Measurements from ENCODE around the gene CENPT. TPM values are rescaled to one million over a fixed set of nuclear protein-coding genes. Genes with fewer than 3 reads are reported as not detected.
A peak's percentile ranks its signal among the peaks of the same experiment; 100 is the strongest.

Gene CENPT
- total and polyA plus RNA-seq, 2 of the 13 experiments (the other 11 are each of a cell fraction or from before 2014, with no cell fraction given) = 40.9 to 43.3 TPM

- TF ChIP-seq, protein P1, sequence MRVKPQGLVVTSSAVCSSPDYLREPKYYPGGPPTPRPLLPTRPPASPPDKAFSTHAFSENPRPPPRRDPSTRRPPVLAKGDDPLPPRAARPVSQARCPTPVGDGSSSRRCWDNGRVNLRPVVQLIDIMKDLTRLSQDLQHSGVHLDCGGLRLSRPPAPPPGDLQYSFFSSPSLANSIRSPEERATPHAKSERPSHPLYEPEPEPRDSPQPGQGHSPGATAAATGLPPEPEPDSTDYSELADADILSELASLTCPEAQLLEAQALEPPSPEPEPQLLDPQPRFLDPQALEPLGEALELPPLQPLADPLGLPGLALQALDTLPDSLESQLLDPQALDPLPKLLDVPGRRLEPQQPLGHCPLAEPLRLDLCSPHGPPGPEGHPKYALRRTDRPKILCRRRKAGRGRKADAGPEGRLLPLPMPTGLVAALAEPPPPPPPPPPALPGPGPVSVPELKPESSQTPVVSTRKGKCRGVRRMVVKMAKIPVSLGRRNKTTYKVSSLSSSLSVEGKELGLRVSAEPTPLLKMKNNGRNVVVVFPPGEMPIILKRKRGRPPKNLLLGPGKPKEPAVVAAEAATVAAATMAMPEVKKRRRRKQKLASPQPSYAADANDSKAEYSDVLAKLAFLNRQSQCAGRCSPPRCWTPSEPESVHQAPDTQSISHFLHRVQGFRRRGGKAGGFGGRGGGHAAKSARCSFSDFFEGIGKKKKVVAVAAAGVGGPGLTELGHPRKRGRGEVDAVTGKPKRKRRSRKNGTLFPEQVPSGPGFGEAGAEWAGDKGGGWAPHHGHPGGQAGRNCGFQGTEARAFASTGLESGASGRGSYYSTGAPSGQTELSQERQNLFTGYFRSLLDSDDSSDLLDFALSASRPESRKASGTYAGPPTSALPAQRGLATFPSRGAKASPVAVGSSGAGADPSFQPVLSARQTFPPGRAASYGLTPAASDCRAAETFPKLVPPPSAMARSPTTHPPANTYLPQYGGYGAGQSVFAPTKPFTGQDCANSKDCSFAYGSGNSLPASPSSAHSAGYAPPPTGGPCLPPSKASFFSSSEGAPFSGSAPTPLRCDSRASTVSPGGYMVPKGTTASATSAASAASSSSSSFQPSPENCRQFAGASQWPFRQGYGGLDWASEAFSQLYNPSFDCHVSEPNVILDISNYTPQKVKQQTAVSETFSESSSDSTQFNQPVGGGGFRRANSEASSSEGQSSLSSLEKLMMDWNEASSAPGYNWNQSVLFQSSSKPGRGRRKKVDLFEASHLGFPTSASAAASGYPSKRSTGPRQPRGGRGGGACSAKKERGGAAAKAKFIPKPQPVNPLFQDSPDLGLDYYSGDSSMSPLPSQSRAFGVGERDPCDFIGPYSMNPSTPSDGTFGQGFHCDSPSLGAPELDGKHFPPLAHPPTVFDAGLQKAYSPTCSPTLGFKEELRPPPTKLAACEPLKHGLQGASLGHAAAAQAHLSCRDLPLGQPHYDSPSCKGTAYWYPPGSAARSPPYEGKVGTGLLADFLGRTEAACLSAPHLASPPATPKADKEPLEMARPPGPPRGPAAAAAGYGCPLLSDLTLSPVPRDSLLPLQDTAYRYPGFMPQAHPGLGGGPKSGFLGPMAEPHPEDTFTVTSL (CRISPR knock-in tag; IDR thresholded peaks at IDR 0.05; ENCODE audit: borderline replicate concordance) = no peak
- TF ChIP-seq MATR3 (CRISPR knock-in tag; IDR thresholded peaks at IDR 0.05) (no peak), CEBPG (CRISPR knock-in tag; IDR thresholded peaks at IDR 0.05) (no peak), RXRA (CRISPR knock-in tag; IDR thresholded peaks at IDR 0.05) (no peak), GFI1 (CRISPR knock-in tag; IDR thresholded peaks at IDR 0.05; ENCODE audit: borderline replicate concordance) (0 out of 2 replicates have a peak, but pooled peaks have one; percentile 48), TBL1XR1 (IDR thresholded peaks at IDR 0.05; ENCODE audit: borderline replicate concordance, low read length, partially characterized antibody) (no peak), BCL6 (CRISPR knock-in tag; IDR thresholded peaks at IDR 0.05) (no peak), XBP1 (CRISPR knock-in tag; IDR thresholded peaks at IDR 0.05) (no peak), ZNF124 (CRISPR knock-in tag; IDR thresholded peaks at IDR 0.05) (no peak), ZNF614 (CRISPR knock-in tag; IDR thresholded peaks at IDR 0.05; ENCODE audit: borderline replicate concordance) (no peak), JUNB (CRISPR knock-in tag; IDR thresholded peaks at IDR 0.05; ENCODE audit: borderline replicate concordance) (no peak), GTF2F1 (IDR thresholded peaks at IDR 0.05; ENCODE audit: low read length) (no peak), FOXJ3 (CRISPR knock-in tag; IDR thresholded peaks at IDR 0.05; ENCODE audit: borderline replicate concordance) (no peak), CREB1 (IDR thresholded peaks at IDR 0.05) (no peak), CREB1 (CRISPR knock-in tag; IDR thresholded peaks at IDR 0.05) (no peak), TGIF2 (CRISPR knock-in tag; IDR thresholded peaks at IDR 0.05) (0 out of 2 replicates have a peak, but pooled peaks have one; percentile 2), ZNF780A (CRISPR knock-in tag; IDR thresholded peaks at IDR 0.05) (no peak; the same call in 1 of the 2 replicates), ZNF225 (CRISPR knock-in tag; IDR thresholded peaks at IDR 0.05) (0 out of 2 replicates have a peak, but pooled peaks have one; percentile 2), ZNF660 (CRISPR knock-in tag; IDR thresholded peaks at IDR 0.05; ENCODE audit: borderline replicate concordance, low read depth) (no peak), CCDC6 (CRISPR knock-in tag; IDR thresholded peaks at IDR 0.05) (no peak), HMGA1 (CRISPR knock-in tag; conservative IDR thresholded peaks at IDR 0.05) (no peak), NFIC (IDR thresholded peaks at IDR 0.05; ENCODE audit: low read length) (no peak), ZNF850 (CRISPR knock-in tag; conservative IDR thresholded peaks at IDR 0.05) (no peak), SCMH1 (CRISPR knock-in tag; IDR thresholded peaks at IDR 0.05; ENCODE audit: borderline replicate concordance) (no peak), ZFP41 (CRISPR knock-in tag; IDR thresholded peaks at IDR 0.05; ENCODE audit: borderline replicate concordance) (no peak), HES4 (CRISPR knock-in tag; IDR thresholded peaks at IDR 0.05; ENCODE audit: borderline replicate concordance) (0 out of 2 replicates have a peak, but pooled peaks have one; percentile 1)
- TF ChIP-seq, protein P2, sequence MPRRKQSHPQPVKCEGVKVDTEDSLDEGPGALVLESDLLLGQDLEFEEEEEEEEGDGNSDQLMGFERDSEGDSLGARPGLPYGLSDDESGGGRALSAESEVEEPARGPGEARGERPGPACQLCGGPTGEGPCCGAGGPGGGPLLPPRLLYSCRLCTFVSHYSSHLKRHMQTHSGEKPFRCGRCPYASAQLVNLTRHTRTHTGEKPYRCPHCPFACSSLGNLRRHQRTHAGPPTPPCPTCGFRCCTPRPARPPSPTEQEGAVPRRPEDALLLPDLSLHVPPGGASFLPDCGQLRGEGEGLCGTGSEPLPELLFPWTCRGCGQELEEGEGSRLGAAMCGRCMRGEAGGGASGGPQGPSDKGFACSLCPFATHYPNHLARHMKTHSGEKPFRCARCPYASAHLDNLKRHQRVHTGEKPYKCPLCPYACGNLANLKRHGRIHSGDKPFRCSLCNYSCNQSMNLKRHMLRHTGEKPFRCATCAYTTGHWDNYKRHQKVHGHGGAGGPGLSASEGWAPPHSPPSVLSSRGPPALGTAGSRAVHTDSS (CRISPR knock-in tag; conservative IDR thresholded peaks at IDR 0.05) = no peak
Measured at GRCh38 chr16:67843343-67843765, 4.1 kb downstream of the CENPT start (continued).
